ENCODE results near the gene HIPK1. TPM values are rescaled to one million over a fixed set of nuclear protein-coding genes. Genes with fewer than 3 reads are reported as not detected.

HIPK1 gene
- total and polyA plus RNA-seq, 8 donors, result 38.7 to 77.4 (median 45.4) TPM

- Histone ChIP-seq H3K9me3 (peaks cover 7 to 24% of the 10 kb centered on the region in 2 donors), H3K4me1 (no peaks in the 10 kb centered on the region), H3K27me3 (no peaks in the 10 kb centered on the region), H3K36me3 (no peaks in the 10 kb centered on the region), H3K27ac (no peak overlapping the region), H3K4me3 (no peak overlapping the region)
- DNase-seq (no peak), ATAC-seq (no peak)
- TF ChIP-seq, protein P1, sequence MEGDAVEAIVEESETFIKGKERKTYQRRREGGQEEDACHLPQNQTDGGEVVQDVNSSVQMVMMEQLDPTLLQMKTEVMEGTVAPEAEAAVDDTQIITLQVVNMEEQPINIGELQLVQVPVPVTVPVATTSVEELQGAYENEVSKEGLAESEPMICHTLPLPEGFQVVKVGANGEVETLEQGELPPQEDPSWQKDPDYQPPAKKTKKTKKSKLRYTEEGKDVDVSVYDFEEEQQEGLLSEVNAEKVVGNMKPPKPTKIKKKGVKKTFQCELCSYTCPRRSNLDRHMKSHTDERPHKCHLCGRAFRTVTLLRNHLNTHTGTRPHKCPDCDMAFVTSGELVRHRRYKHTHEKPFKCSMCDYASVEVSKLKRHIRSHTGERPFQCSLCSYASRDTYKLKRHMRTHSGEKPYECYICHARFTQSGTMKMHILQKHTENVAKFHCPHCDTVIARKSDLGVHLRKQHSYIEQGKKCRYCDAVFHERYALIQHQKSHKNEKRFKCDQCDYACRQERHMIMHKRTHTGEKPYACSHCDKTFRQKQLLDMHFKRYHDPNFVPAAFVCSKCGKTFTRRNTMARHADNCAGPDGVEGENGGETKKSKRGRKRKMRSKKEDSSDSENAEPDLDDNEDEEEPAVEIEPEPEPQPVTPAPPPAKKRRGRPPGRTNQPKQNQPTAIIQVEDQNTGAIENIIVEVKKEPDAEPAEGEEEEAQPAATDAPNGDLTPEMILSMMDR (IDR thresholded peaks at IDR 0.05), result no peak
- intact Hi-C loops (cut with DNase I), result no loop called here
Measured at GRCh38 chr1:113993072-113993471, 63.9 kb downstream of the HIPK1 start.

GRCh38 chr1:113993766-113994165, 64.6 kb downstream of the HIPK1 start:
- ATAC-seq (no peak), DNase-seq (no peak)
- intact Hi-C loops (cut with DNase I), result no loop called here
- TF ChIP-seq, protein P1 (IDR thresholded peaks at IDR 0.05), result no peak
- no peaks in the 10 kb centered on the region for H3K4me1 ChIP-seq
- H3K4me3 ChIP-seq, result no peak overlapping the region
- H3K27ac ChIP-seq, result no peak overlapping the region
- H3K27me3 ChIP-seq, result no peaks in the 10 kb centered on the region
- no peaks in the 10 kb centered on the region for H3K36me3 ChIP-seq
- H3K9me3 ChIP-seq, result peaks cover 7 to 24% of the 10 kb centered on the region in 2 donors

DNA sequence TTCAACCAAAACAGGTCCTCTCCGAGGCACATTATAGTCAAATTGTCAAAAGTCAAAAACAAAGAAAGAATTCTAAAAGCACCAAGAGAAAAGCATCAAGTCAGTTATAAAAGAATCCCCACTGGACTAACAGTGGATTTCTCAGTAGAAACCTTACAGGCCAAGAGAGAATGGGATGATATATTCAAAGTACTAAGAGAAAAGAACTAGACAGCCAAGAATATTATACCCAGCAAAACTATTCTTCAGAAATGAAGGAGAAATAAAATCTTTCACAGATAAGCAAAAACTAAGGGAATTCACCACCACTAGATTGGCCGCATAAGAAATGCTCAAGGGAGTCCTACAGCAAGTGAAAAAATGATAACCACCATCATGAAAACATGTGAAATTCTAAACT, 66.3 kb downstream of the HIPK1 start:
- no peaks in the 10 kb centered on the region for H3K4me1 ChIP-seq
- peaks cover 7 to 24% of the 10 kb centered on the region in 2 donors for H3K9me3 ChIP-seq
- DNase-seq (no peak), ATAC-seq (no peak)
- H3K36me3 ChIP-seq, result no peaks in the 10 kb centered on the region
- no peaks in the 10 kb centered on the region for H3K27me3 ChIP-seq
- intact Hi-C loops (cut with DNase I), result no loop called here
- H3K27ac ChIP-seq, result no peak overlapping the region
- H3K4me3 ChIP-seq, result no peak overlapping the region
- TF ChIP-seq, protein P1 (IDR thresholded peaks at IDR 0.05), result no peak

DNA sequence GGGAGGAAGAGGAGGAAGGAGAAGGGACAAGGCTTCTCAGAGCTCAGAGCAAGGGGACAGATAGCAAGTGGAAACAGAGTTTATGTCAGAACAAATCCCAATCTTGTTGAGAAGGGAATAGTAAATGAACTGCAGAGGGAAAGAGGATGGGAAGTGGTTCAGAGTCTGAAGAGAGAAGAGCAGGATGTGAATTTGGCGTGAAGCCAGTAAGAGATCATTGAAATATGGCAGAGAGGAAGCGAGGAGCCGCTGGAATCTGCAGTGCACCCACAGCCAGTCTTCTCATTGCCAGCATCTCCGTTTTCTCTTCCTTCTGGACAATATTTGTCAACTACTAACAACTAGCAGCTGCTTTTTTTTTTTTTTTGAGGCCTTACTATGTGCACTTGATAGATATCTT, 69.2 kb downstream of the HIPK1 start:
- no peaks in the 10 kb centered on the region for H3K27me3 ChIP-seq
- no peak overlapping the region for H3K4me3 ChIP-seq
- H3K36me3 ChIP-seq, result no peaks in the 10 kb centered on the region
- peaks cover 7 to 24% of the 10 kb centered on the region in 2 donors for H3K9me3 ChIP-seq
- no peak overlapping the region for H3K27ac ChIP-seq
- no peak for ATAC-seq
- intact Hi-C loops (cut with DNase I), result no loop called here
- peak in 1 of 4 donors; percentile 53 for DNase-seq
- no peaks in the 10 kb centered on the region for H3K4me1 ChIP-seq
- TF ChIP-seq, protein P1 (IDR thresholded peaks at IDR 0.05), result no peak

DNA sequence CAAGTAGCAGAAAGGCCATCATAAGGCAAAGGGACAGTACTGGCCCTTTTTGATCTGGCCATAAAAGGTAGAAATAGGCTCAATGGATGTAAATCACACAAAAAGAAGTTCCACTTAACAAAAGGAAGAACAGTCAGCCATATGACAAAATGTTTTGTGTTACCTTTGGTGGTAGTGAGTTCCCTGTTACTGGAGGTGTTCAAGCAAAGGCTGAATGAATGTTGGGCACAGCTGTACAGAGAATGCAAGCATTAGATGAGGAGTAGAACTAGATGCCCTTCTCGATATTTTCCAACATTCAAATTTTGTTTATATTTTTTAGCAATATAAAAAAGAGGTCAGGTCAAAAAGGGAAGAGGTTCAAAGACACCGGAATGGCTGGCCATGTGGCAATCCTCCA, 70.1 kb downstream of the HIPK1 start:
- Histone ChIP-seq H3K27me3 (no peaks in the 10 kb centered on the region), H3K36me3 (no peaks in the 10 kb centered on the region), H3K9me3 (peaks cover 7 to 21% of the 10 kb centered on the region in 2 donors), H3K4me1 (no peaks in the 10 kb centered on the region), H3K27ac (no peak overlapping the region), H3K4me3 (no peak overlapping the region)
- ATAC-seq, result no peak
- no peak for DNase-seq
- TF ChIP-seq, protein P1 (IDR thresholded peaks at IDR 0.05), result no peak
- intact Hi-C loops (cut with DNase I), result no loop called here
